HCT116 (cell line): ENCODE measurements around the gene ZSWIM9. TPM values are rescaled to one million over a fixed set of nuclear protein-coding genes. Genes with fewer than 3 reads are reported as not detected.

Source experiments
- ATAC-seq: fragments of 200-7000 bp; cut with Tn5 transposase; 2 replicates; pipeline ENCODE4 v1.9.1; 2020; ENCODE audit warnings: mild to moderate bottlenecking, moderate library complexity
- BruUV-seq: library from RNA; stranded (reverse); fragments of 400-500 nt; replicated peaks from 2 replicates; lab custom pipeline; 2021; lab: Mats Ljungman, UMichigan
- CTCF ChIA-PET: fragments of 300-600 bp; sonication (Branson Sonifier 250); formaldehyde crosslinking; loops from one replicate; lab custom pipeline; 2021; ENCODE audit warnings: antibody characterized with exemption; lab: Charles Lee
- POLR2A ChIA-PET: fragments of 300-600, 350-600 bp; sonication (Branson Sonifier 250); formaldehyde crosslinking; loops from one replicate; lab custom pipeline; 2021; ENCODE audit warnings: antibody characterized with exemption; lab: Charles Lee
- RAD21 ChIA-PET, 2 experiments: fragments of 300-600 bp; sonication (Branson Sonifier 250); formaldehyde crosslinking; loops; one replicate each; lab custom pipeline; 2023; ENCODE audit warnings: low total read pairs in 2 of 2; ENCODE audit not compliant: uncharacterized antibody in 2 of 2, unreplicated experiment in 2 of 2, low non-redundant PET in 1 of 2; lab: Charles Lee
- DNase-seq: peaks from one replicate; pipeline ENCODE4 v3.0.0-alpha.2; 2010; ENCODE audit warnings: low read depth, low spot score
- H2AFZ ChIP-seq: fragments of 200-600 bp; shearing (Covaris generic), sonication (generic); 2 replicates; pipeline ENCODE4 v1.6.1; 2017; ENCODE audit warnings: low read depth, mixed run types, mixed read lengths, antibody characterized with exemption, low read length; ENCODE audit not compliant: poor library complexity, severe bottlenecking
- H3K27ac ChIP-seq: 2 replicates; pipeline ENCODE4 v1.5.1; 2012; ENCODE audit warnings: low read depth, low read length
- H3K27me3 ChIP-seq: fragments of 200-600 bp; sonication (generic); 2 replicates; pipeline ENCODE4 v1.6.1; 2016; ENCODE audit warnings: mixed run types, low read length, mixed read lengths; ENCODE audit not compliant: insufficient read depth
- H3K36me3 ChIP-seq, 2 experiments: fragments of 200-500 bp in 1 of 2; fragments of 200-600 bp in 1 of 2; sonication (Bioruptor generic) in 1 of 2; sonication (generic) in 1 of 2; 2 replicates each; pipeline versions ENCODE4 v1.5.1 to v1.6.1; 2014 to 2016; ENCODE audit warnings: low read length in 2 of 2, inconsistent platforms in 1 of 2, mixed read lengths in 1 of 2, mixed run types in 1 of 2; ENCODE audit not compliant: insufficient read depth in 2 of 2, control insufficient read depth in 1 of 2
- H3K4me1 ChIP-seq, 2 experiments: fragments of 200-600 bp in 1 of 2; sonication (generic) in 1 of 2; 2 replicates each; pipeline versions ENCODE4 v1.5.1 to v1.6.1; 2012 to 2017; ENCODE audit warnings: low read length in 2 of 2, inconsistent platforms in 1 of 2, mild to moderate bottlenecking in 1 of 2, mixed read lengths in 1 of 2, mixed run types in 1 of 2, moderate library complexity in 1 of 2; ENCODE audit not compliant: insufficient read depth in 2 of 2, control insufficient read depth in 1 of 2
- H3K4me2 ChIP-seq: fragments of 200-600 bp; sonication (generic); 2 replicates; pipeline ENCODE4 v1.6.1; 2017; ENCODE audit warnings: mixed run types, low read length, mixed read lengths
- H3K4me3 ChIP-seq, 2 experiments: fragments of 200-600 bp in 1 of 2; sonication (generic) in 1 of 2; replicated peaks in 1 of 2; 2 replicates each; pipeline ENCODE4 v1.5.1; 2011 to 2016; ENCODE audit warnings: low read length in 2 of 2, control low read depth in 1 of 2, low read depth in 1 of 2, mild to moderate bottlenecking in 1 of 2, mixed read lengths in 1 of 2, mixed run types in 1 of 2
- H3K79me2 ChIP-seq: fragments of 200-600 bp; sonication (generic); 2 replicates; pipeline ENCODE4 v1.6.1; 2017; ENCODE audit warnings: mild to moderate bottlenecking, mixed run types, low read length, moderate library complexity, mixed read lengths; ENCODE audit not compliant: insufficient read depth
- H3K9ac ChIP-seq: fragments of 200-600 bp; sonication (generic); 2 replicates; pipeline ENCODE4 v1.6.1; 2016; ENCODE audit warnings: low read length, mixed read lengths
- H3K9me2 ChIP-seq: fragments of 200-600 bp; sonication (generic), shearing (Covaris generic); 2 replicates; pipeline ENCODE4 v1.6.1; 2017; ENCODE audit warnings: mixed run types, mild to moderate bottlenecking, moderate library complexity; ENCODE audit not compliant: insufficient read depth
- H3K9me3 ChIP-seq, 2 experiments: fragments of 200-500 bp in 1 of 2; fragments of 200-600 bp in 1 of 2; sonication (Bioruptor generic) in 1 of 2; sonication (generic) in 1 of 2; 2 replicates each; pipeline ENCODE4 v1.6.1; 2014 to 2017; ENCODE audit warnings: low read length in 2 of 2, mixed read lengths in 2 of 2, inconsistent platforms in 1 of 2, low read depth in 1 of 2, mild to moderate bottlenecking in 1 of 2, mixed run types in 1 of 2, moderate library complexity in 1 of 2; ENCODE audit not compliant: control insufficient read depth in 1 of 2, insufficient read depth in 1 of 2
- H4K20me1 ChIP-seq: fragments of 200-600 bp; sonication (generic), shearing (Covaris generic); 2 replicates; pipeline ENCODE4 v1.6.1; 2017; ENCODE audit warnings: mixed run types, mild to moderate bottlenecking, moderate library complexity; ENCODE audit not compliant: insufficient read depth
- CEBPB ChIP-seq: IDR thresholded peaks from 2 replicates; pipeline ENCODE4 v1.6.1; 2012; ENCODE audit warnings: low read depth
- ELF1 ChIP-seq: IDR thresholded peaks from 2 replicates; pipeline ENCODE4 v1.6.1; 2012; ENCODE audit warnings: low read depth, borderline replicate concordance
- EZH2 ChIP-seq: fragments of 200-600 bp; sonication (generic); IDR thresholded peaks from 2 replicates; pipeline ENCODE4 v1.6.1; 2017; ENCODE audit warnings: antibody characterized with exemption, mixed run types
- EZH2phosphoT487 ChIP-seq: fragments of 200-600 bp; IDR thresholded peaks from 2 replicates; pipeline ENCODE4 v1.6.1; 2018; ENCODE audit warnings: antibody characterized with exemption, borderline replicate concordance
- FOSL1 ChIP-seq: IDR thresholded peaks from 2 replicates; pipeline ENCODE4 v1.6.1; 2012; ENCODE audit warnings: low read depth
- JUND ChIP-seq: IDR thresholded peaks from 2 replicates; pipeline ENCODE4 v1.6.1; 2012
- MAX ChIP-seq: IDR thresholded peaks from 2 replicates; pipeline ENCODE4 v1.6.1; 2012
- POLR2A ChIP-seq: IDR thresholded peaks from 2 replicates; pipeline ENCODE4 v1.7.0; 2011; ENCODE audit warnings: borderline replicate concordance; ENCODE audit not compliant: insufficient read depth, insufficient read length; ENCODE audit errors: extremely low read depth
- POLR2AphosphoS5 ChIP-seq: IDR thresholded peaks from 2 replicates; pipeline ENCODE4 v1.6.1; 2011; ENCODE audit warnings: mild to moderate bottlenecking, low read depth, low read length, moderate library complexity
- SP1 ChIP-seq: IDR thresholded peaks from 2 replicates; pipeline ENCODE4 v1.6.1; 2012; ENCODE audit warnings: low read depth
- SRF ChIP-seq: IDR thresholded peaks from 2 replicates; pipeline ENCODE4 v1.6.1; 2012; ENCODE audit warnings: low read depth
- YY1 ChIP-seq: IDR thresholded peaks from 2 replicates; pipeline ENCODE4 v1.6.1; 2011; ENCODE audit warnings: low read length, low read depth, moderate library complexity, mild to moderate bottlenecking; ENCODE audit not compliant: insufficient replicate concordance; ENCODE audit errors: extremely low read depth
- ZBTB33 ChIP-seq: IDR thresholded peaks from 2 replicates; pipeline ENCODE4 v1.6.1; 2011; ENCODE audit warnings: mild to moderate bottlenecking, low read length, moderate library complexity; ENCODE audit not compliant: insufficient replicate concordance; ENCODE audit errors: extremely low read depth
- ZNF274 ChIP-seq: fragments of 200-500 bp; sonication (Bioruptor generic); IDR thresholded peaks from 2 replicates; pipeline ENCODE4 v1.6.1; 2014; ENCODE audit warnings: mild to moderate bottlenecking, low read depth, low read length, inconsistent platforms
- intact Hi-C: fragments of 100-400 bp; cut with micrococcal nuclease; formaldehyde crosslinking; loops from 2 replicates; pipeline ENCODE4 v1.10.0; 2022
- total RNA-seq: library from RNA; stranded (reverse); gene quantifications from one replicate; pipeline ENCODE4 v1.2.1, GENCODE V29; 2021; ENCODE audit not compliant: unreplicated experiment
- TF ChIP-seq, protein P1 (sequence below), 3 experiments: fragments of 200-600 bp in 1 of 3; sonication (generic) in 1 of 3; IDR thresholded peaks in 2 of 3; conservative IDR thresholded peaks in 1 of 3; 2 replicates each; pipeline ENCODE4 v1.5.1; 2012 to 2017; ENCODE audit warnings: low read depth in 2 of 3, low read length in 2 of 3, antibody characterized with exemption in 1 of 3, borderline replicate concordance in 1 of 3, control low read depth in 1 of 3, mild to moderate bottlenecking in 1 of 3, mixed read lengths in 1 of 3, mixed run types in 1 of 3, moderate library complexity in 1 of 3; ENCODE audit not compliant: insufficient read depth in 1 of 3
- TF ChIP-seq, protein P2 (sequence below): IDR thresholded peaks from 2 replicates; pipeline ENCODE4 v1.6.1; 2012

ZSWIM9 gene
- total RNA-seq, 1 experiment from 2014 or later: 10.2 TPM

DNA sequence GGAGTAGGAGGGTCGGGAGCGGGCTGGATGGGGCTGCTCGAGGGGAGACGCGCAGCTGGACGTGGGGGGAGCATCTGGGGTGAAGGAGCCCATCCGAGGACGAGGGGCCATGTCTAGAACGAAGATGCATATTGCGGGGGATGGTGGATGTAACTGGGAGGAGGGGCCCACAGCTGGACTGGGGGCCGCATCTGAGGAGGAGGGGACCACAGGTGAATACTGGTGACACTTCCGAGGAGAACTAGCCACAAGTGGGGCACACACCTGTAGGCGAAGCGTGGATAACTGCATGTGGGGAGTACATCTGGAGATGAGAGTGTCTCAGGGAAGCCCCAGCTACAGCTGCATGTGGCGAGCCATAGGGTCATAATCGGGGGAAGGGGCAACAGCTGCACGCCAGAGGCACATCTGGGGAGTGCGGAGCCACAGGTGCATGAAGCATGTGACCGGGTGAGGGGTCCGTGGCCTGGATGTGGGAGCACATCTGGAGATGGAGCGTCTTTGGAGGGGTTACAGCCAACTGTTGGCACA, 402 bp downstream of the ZSWIM9 start (continued):
- TF ChIP-seq ELF1: no peak
- no peak for TF ChIP-seq SP1
- TF ChIP-seq POLR2AphosphoS5: no peak; the same call in 1 of the 2 replicates
- TF ChIP-seq MAX: no peak; the same call in 1 of the 2 replicates
- TF ChIP-seq ZNF274: no peak
- TF ChIP-seq, protein P1, sequence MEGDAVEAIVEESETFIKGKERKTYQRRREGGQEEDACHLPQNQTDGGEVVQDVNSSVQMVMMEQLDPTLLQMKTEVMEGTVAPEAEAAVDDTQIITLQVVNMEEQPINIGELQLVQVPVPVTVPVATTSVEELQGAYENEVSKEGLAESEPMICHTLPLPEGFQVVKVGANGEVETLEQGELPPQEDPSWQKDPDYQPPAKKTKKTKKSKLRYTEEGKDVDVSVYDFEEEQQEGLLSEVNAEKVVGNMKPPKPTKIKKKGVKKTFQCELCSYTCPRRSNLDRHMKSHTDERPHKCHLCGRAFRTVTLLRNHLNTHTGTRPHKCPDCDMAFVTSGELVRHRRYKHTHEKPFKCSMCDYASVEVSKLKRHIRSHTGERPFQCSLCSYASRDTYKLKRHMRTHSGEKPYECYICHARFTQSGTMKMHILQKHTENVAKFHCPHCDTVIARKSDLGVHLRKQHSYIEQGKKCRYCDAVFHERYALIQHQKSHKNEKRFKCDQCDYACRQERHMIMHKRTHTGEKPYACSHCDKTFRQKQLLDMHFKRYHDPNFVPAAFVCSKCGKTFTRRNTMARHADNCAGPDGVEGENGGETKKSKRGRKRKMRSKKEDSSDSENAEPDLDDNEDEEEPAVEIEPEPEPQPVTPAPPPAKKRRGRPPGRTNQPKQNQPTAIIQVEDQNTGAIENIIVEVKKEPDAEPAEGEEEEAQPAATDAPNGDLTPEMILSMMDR (IDR thresholded peaks at IDR 0.05 in 2 of 3, conservative IDR thresholded peaks at IDR 0.05 in 1 of 3; ENCODE audit: borderline replicate concordance in 1 of 3, insufficient read depth in 1 of 3, low read depth in 2 of 3, low read length in 2 of 3): no peak
- TF ChIP-seq, all 23 proteins: peak for 0

GRCh38 chr19:48171710-48172109, 1.2 kb downstream of the ZSWIM9 start:
- H3K9me3 ChIP-seq: no peaks in the 10 kb centered on the region
- DNase-seq: no peak
- H2AFZ ChIP-seq: no peak overlapping the region
- no peak for TF ChIP-seq MAX
- no peak for TF ChIP-seq EZH2
- TF ChIP-seq ELF1: no peak
- TF ChIP-seq FOSL1: no peak
- TF ChIP-seq POLR2AphosphoS5: no peak
- no peak for TF ChIP-seq SRF
- no peak for TF ChIP-seq YY1
- TF ChIP-seq CEBPB: no peak
- TF ChIP-seq JUND: no peak
- TF ChIP-seq ZBTB33: no peak
- TF ChIP-seq EZH2phosphoT487: no peak
- TF ChIP-seq, protein P2, sequence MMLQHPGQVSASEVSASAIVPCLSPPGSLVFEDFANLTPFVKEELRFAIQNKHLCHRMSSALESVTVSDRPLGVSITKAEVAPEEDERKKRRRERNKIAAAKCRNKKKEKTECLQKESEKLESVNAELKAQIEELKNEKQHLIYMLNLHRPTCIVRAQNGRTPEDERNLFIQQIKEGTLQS: no peak
- no peak for TF ChIP-seq SP1
- no peak for TF ChIP-seq POLR2A
- TF ChIP-seq, all 23 proteins: peak for 0
- ChIA-PET POLR2A (interaction anchor here (0.7 to 2.6 kb wide), 2 partner anchors 28 to 32 kb away, joined by 5 to 13 read pairs; no protein-coding TSS in a partner anchor), CTCF (no interaction called here), RAD21 (no interaction called here)
- Histone ChIP-seq H3K4me3 (peak overlapping the region; percentile 95 to 100), H3K36me3 (peaks cover 8 to 22% of the 10 kb centered on the region in 2 experiments; a peak in 3 of 4 replicates), H3K9ac (peak overlapping the region; percentile 99), H3K27me3 (no peaks in the 10 kb centered on the region), H3K4me1 (peaks cover 10 to 15% of the 10 kb centered on the region in 2 experiments; a peak in 3 of 4 replicates), H3K9me2 (no peaks in the 10 kb centered on the region), H3K79me2 (peaks cover 44% of the 10 kb centered on the region), H3K4me2 (peak overlapping the region; percentile 100), H3K27ac (peak overlapping the region; percentile 98; the same call in 1 of the 2 replicates), H4K20me1 (no peaks in the 10 kb centered on the region; the same call in 1 of the 2 replicates)
- intact Hi-C loops: no loop called here
- ATAC-seq: no peak
- no TSS peak for BruUV-seq
